SK-N-MC (cell line): ENCODE data around the gene TEAD1.

Experiments
- DNase-seq: peaks from one replicate; pipeline ENCODE4 v3.0.0-alpha.2; 2011; ENCODE audit warnings: low read depth, low spot score
- H3K27ac ChIP-seq: fragments of 200-600 bp; sonication (generic); 2 replicates; pipeline ENCODE4 v1.5.1; 2016; ENCODE audit warnings: mixed run types
- H3K36me3 ChIP-seq: fragments of 200-600 bp; sonication (generic); 2 replicates; pipeline ENCODE4 v1.6.1; 2017; ENCODE audit warnings: antibody characterized with exemption, low read length, mixed read lengths; ENCODE audit not compliant: insufficient read depth
- H3K4me3 ChIP-seq: fragments of 200-600 bp; sonication (generic); 2 replicates; pipeline ENCODE4 v1.5.1; 2016
- H3K9ac ChIP-seq: fragments of 200-600 bp; sonication (generic); 2 replicates; pipeline ENCODE4 v1.8.0; 2017; ENCODE audit warnings: mixed run types, mixed read lengths; ENCODE audit not compliant: insufficient read length
- H3K9me3 ChIP-seq: fragments of 200-600 bp; sonication (generic); 2 replicates; pipeline ENCODE4 v1.6.1; 2017; ENCODE audit warnings: low read depth, mild to moderate bottlenecking, antibody characterized with exemption, low read length, moderate library complexity, mixed read lengths
- EZH2 ChIP-seq: fragments of 200-600 bp; sonication (generic); IDR thresholded peaks from one replicate; pipeline ENCODE4 v1.6.1; 2017; ENCODE audit warnings: antibody characterized with exemption
- FOXP2 ChIP-seq: optimal IDR thresholded peaks from 2 replicates; pipeline ENCODE3; 2011; ENCODE audit warnings: mild to moderate bottlenecking, moderate library complexity; ENCODE audit not compliant: insufficient read depth; ENCODE audit errors: extremely low read length, control extremely low read depth
- POLR2AphosphoS5 ChIP-seq: IDR thresholded peaks from 2 replicates; pipeline ENCODE4 v1.6.1; 2012; ENCODE audit warnings: mild to moderate bottlenecking, low read depth, low read length, borderline replicate concordance

Gene TEAD1

GRCh38 chr11:12749442-12749841, 75.2 kb downstream of the TEAD1 start:
- Histone ChIP-seq H3K4me3 (no peak overlapping the region), H3K27ac (no peak overlapping the region), H3K9me3 (no peaks in the 10 kb centered on the region), H3K36me3 (no peaks in the 10 kb centered on the region), H3K9ac (no peak overlapping the region)
- TF ChIP-seq FOXP2 (no peak), POLR2AphosphoS5 (no peak), EZH2 (no peak)
- DNase-seq: no peak

- no peaks in the 10 kb centered on the region for H3K9me3 ChIP-seq
- no peak for DNase-seq
Measured at GRCh38 chr11:12750181-12750580, 76.0 kb downstream of the TEAD1 start.

GRCh38 chr11:12752868-12753524, 78.8 kb downstream of the TEAD1 start:
- Histone ChIP-seq H3K36me3 (no peaks in the 10 kb centered on the region), H3K27ac (no peak overlapping the region), H3K9ac (no peak overlapping the region), H3K4me3 (no peak overlapping the region), H3K9me3 (no peaks in the 10 kb centered on the region)
- DNase-seq: no peak
- no peak for TF ChIP-seq FOXP2
- no peak for TF ChIP-seq EZH2
- no peak for TF ChIP-seq POLR2AphosphoS5

More at GRCh38 chr11:12750181-12750580, 76.0 kb downstream of the TEAD1 start:
- Histone ChIP-seq H3K27ac (no peak overlapping the region), H3K4me3 (no peak overlapping the region), H3K9ac (no peak overlapping the region), H3K36me3 (no peaks in the 10 kb centered on the region)
- TF ChIP-seq FOXP2 (no peak), EZH2 (no peak), POLR2AphosphoS5 (no peak)

- no peak for DNase-seq
- Histone ChIP-seq H3K27ac (no peak overlapping the region), H3K9ac (no peak overlapping the region), H3K36me3 (no peaks in the 10 kb centered on the region), H3K9me3 (no peaks in the 10 kb centered on the region), H3K4me3 (no peak overlapping the region)
- TF ChIP-seq FOXP2 (no peak), EZH2 (no peak), POLR2AphosphoS5 (no peak)
Measured at GRCh38 chr11:12754021-12754420, 79.8 kb downstream of the TEAD1 start.

- Histone ChIP-seq H3K4me3 (no peak overlapping the region), H3K9me3 (no peaks in the 10 kb centered on the region), H3K9ac (no peak overlapping the region), H3K27ac (no peak overlapping the region), H3K36me3 (no peaks in the 10 kb centered on the region)
- TF ChIP-seq FOXP2: no peak
- TF ChIP-seq EZH2: no peak
- TF ChIP-seq POLR2AphosphoS5: no peak
- DNase-seq: no peak
Measured at GRCh38 chr11:12754582-12755234, 80.5 kb downstream of the TEAD1 start.

GRCh38 chr11:12755510-12756453, 81.6 kb downstream of the TEAD1 start:
- Histone ChIP-seq H3K9me3 (no peaks in the 10 kb centered on the region), H3K36me3 (no peaks in the 10 kb centered on the region), H3K9ac (no peak overlapping the region), H3K27ac (no peak overlapping the region), H3K4me3 (no peak overlapping the region)
- TF ChIP-seq EZH2 (no peak), POLR2AphosphoS5 (no peak), FOXP2 (no peak)
- DNase-seq: no peak

- H3K36me3 ChIP-seq: no peaks in the 10 kb centered on the region
- H3K27ac ChIP-seq: no peak overlapping the region
- H3K9me3 ChIP-seq: no peaks in the 10 kb centered on the region
Measured at GRCh38 chr11:12756454-12756806, 82.2 kb downstream of the TEAD1 start.

GRCh38 chr11:12756867-12757266, 82.6 kb downstream of the TEAD1 start:
- no peak overlapping the region for H3K27ac ChIP-seq
- DNase-seq: no peak
- no peak for TF ChIP-seq EZH2
- TF ChIP-seq POLR2AphosphoS5: no peak
- no peak for TF ChIP-seq FOXP2
- no peak overlapping the region for H3K9ac ChIP-seq
- H3K36me3 ChIP-seq: no peaks in the 10 kb centered on the region
- H3K4me3 ChIP-seq: no peak overlapping the region
- no peaks in the 10 kb centered on the region for H3K9me3 ChIP-seq

More at GRCh38 chr11:12756454-12756806, 82.2 kb downstream of the TEAD1 start:
- DNase-seq: no peak
- no peak for TF ChIP-seq EZH2
- TF ChIP-seq POLR2AphosphoS5: no peak
- no peak for TF ChIP-seq FOXP2
- H3K9ac ChIP-seq: no peak overlapping the region
- H3K4me3 ChIP-seq: no peak overlapping the region
